SK-N-SH treated with all-trans-retinoic acid at 6 μM for 48 hours (cell line): ENCODE measurements around the gene FGF22.

Experiments used
- ARNTL ChIP-seq: fragments of 450-650 bp; formaldehyde crosslinking; IDR thresholded peaks from 2 replicates; pipeline ENCODE4 v1.5.0; 2020; ENCODE audit warnings: low read depth, mild to moderate bottlenecking, moderate library complexity, borderline replicate concordance
- BACH2 ChIP-seq: fragments of 250-450 bp; sonication (Bioruptor Pico); IDR thresholded peaks from 2 replicates; pipeline ENCODE4 v1.9.0; 2021; ENCODE audit warnings: mild to moderate bottlenecking, borderline replicate concordance
- CREB5 ChIP-seq: fragments of 250-450 bp; sonication (Bioruptor Pico); IDR thresholded peaks from 2 replicates; pipeline ENCODE4 v1.5.1; 2020; ENCODE audit warnings: low read depth, mild to moderate bottlenecking, moderate library complexity
- CSDC2 ChIP-seq: fragments of 250-450 bp; sonication (Bioruptor Pico); IDR thresholded peaks from 2 replicates; pipeline ENCODE4 v1.5.0; 2020; ENCODE audit warnings: mild to moderate bottlenecking, moderate library complexity
- CSRNP3 ChIP-seq: fragments of 250-450 bp; sonication (Bioruptor Pico); IDR thresholded peaks from 2 replicates; pipeline ENCODE4 v1.5.1; 2021; ENCODE audit warnings: mild to moderate bottlenecking, moderate library complexity
- ESRRG ChIP-seq: fragments of 250-450 bp; sonication (Bioruptor Pico); IDR thresholded peaks from 2 replicates; pipeline ENCODE4 v1.6.1; 2021; ENCODE audit warnings: mild to moderate bottlenecking
- PATZ1 ChIP-seq: fragments of 250-450 bp; sonication (Bioruptor Pico); IDR thresholded peaks from 2 replicates; pipeline ENCODE4 v1.8.0; 2020; ENCODE audit warnings: mild to moderate bottlenecking, moderate library complexity, borderline replicate concordance
- RARB ChIP-seq: fragments of 250-450 bp; sonication (Bioruptor Pico); IDR thresholded peaks from 2 replicates; pipeline ENCODE4 v1.8.0; 2021; ENCODE audit warnings: mild to moderate bottlenecking, moderate library complexity
- SNAI2 ChIP-seq: fragments of 250-450 bp; sonication (Bioruptor Pico); IDR thresholded peaks from 2 replicates; pipeline ENCODE4 v1.5.0; 2020; ENCODE audit warnings: mild to moderate bottlenecking, moderate library complexity
- TOX ChIP-seq: fragments of 250-450 bp; sonication (Bioruptor Pico); IDR thresholded peaks from 2 replicates; pipeline ENCODE4 v1.8.0; 2021; ENCODE audit warnings: mild to moderate bottlenecking, moderate library complexity, borderline replicate concordance
- TSHZ2 ChIP-seq: fragments of 250-450 bp; sonication (Bioruptor Pico); IDR thresholded peaks from 2 replicates; pipeline ENCODE4 v1.5.0; 2020; ENCODE audit warnings: mild to moderate bottlenecking, moderate library complexity
- ZFP3 ChIP-seq: fragments of 250-450 bp; sonication (Bioruptor Pico); IDR thresholded peaks from 2 replicates; pipeline ENCODE4 v1.5.0; 2020; ENCODE audit warnings: mild to moderate bottlenecking, moderate library complexity
- ZNF565 ChIP-seq: fragments of 450-650 bp; formaldehyde crosslinking; conservative IDR thresholded peaks from 2 replicates; pipeline ENCODE4 v1.5.0; 2020; ENCODE audit warnings: low read depth, mild to moderate bottlenecking, moderate library complexity
- ZNF70 ChIP-seq: fragments of 450-650 bp; formaldehyde crosslinking; IDR thresholded peaks from 2 replicates; pipeline ENCODE4 v1.5.0; 2020; ENCODE audit warnings: mild to moderate bottlenecking, moderate library complexity

GRCh38 chr19:643736-644135 is 4.1 kb downstream of the FGF22 start:
- TF ChIP-seq TSHZ2 (CRISPR knock-in tag) (no peak), CREB5 (CRISPR knock-in tag) (no peak), BACH2 (CRISPR knock-in tag) (no peak), PATZ1 (CRISPR knock-in tag) (no peak), ZNF70 (CRISPR knock-in tag) (no peak), ZFP3 (CRISPR knock-in tag) (no peak), CSRNP3 (CRISPR knock-in tag) (no peak), ARNTL (CRISPR knock-in tag) (no peak), CSDC2 (CRISPR knock-in tag) (no peak), SNAI2 (CRISPR knock-in tag) (no peak), ESRRG (CRISPR knock-in tag) (no peak), ZNF565 (CRISPR knock-in tag) (no peak), RARB (CRISPR knock-in tag) (no peak), TOX (no peak)
